Head of caudate nucleus (tissue), 42 donors: ENCODE results near the gene PLXNA2.
A peak's percentile ranks its signal among the peaks of the same experiment; 100 is the strongest.

Source experiments
- DNase-seq, 42 donors: peaks; one replicate each; pipeline versions ENCODE4 v3.0.0 to v3.0.0-alpha.2; 2020 to 2021; ENCODE audit warnings: mixed read lengths in 7 of 42
- intact Hi-C: fragments of 100-400 bp; cut with DNase I; formaldehyde crosslinking; loops from one replicate; pipeline ENCODE4 v1.15.0; 2022

PLXNA2 gene

GRCh38 chr1:208118306-208118705 is 125.9 kb downstream of the PLXNA2 start:
- DNase-seq: no peak
- intact Hi-C loops: no loop called here

- peak in 1 of 42 donors; percentile 14 for DNase-seq
- intact Hi-C loops: no loop called here
Observed at GRCh38 chr1:208117826-208118225, 126.4 kb downstream of the PLXNA2 start.

GRCh38 chr1:208117409-208117808 is 126.8 kb downstream of the PLXNA2 start:
- no peak for DNase-seq
- intact Hi-C loops: no loop called here

GRCh38 chr1:208115924-208116640 is 128.1 kb downstream of the PLXNA2 start:
- intact Hi-C loops: no loop called here

GRCh38 chr1:208113011-208113410 is 131.2 kb downstream of the PLXNA2 start:
- DNase-seq: no peak
- intact Hi-C loops: no loop called here

More at GRCh38 chr1:208115924-208116640, 128.1 kb downstream of the PLXNA2 start:
- DNase-seq: no peak

GRCh38 chr1:208112401-208112800 is 131.8 kb downstream of the PLXNA2 start:
- intact Hi-C loops: no loop called here
- DNase-seq: no peak

GRCh38 chr1:208111646-208112190 is 132.5 kb downstream of the PLXNA2 start:
- intact Hi-C loops: no loop called here
- DNase-seq: no peak

- intact Hi-C loops: no loop called here
- DNase-seq: no peak
Observed at GRCh38 chr1:208110296-208110695, 133.9 kb downstream of the PLXNA2 start.

- no peak for DNase-seq
- intact Hi-C loops: no loop called here
Observed at GRCh38 chr1:208108646-208109330, 135.4 kb downstream of the PLXNA2 start.

GRCh38 chr1:208108213-208108608 is 136.0 kb downstream of the PLXNA2 start:
- no peak for DNase-seq
- intact Hi-C loops: no loop called here

GRCh38 chr1:208107425-208108212 is 136.6 kb downstream of the PLXNA2 start:
- intact Hi-C loops: no loop called here
- peak in 1 of 42 donors; percentile 64 for DNase-seq

- DNase-seq: peak in 2 of 42 donors; percentile 40 to 50
- intact Hi-C loops: no loop called here
Observed at GRCh38 chr1:208106218-208106617, 138.0 kb downstream of the PLXNA2 start.

GRCh38 chr1:208105756-208106155 is 138.4 kb downstream of the PLXNA2 start:
- DNase-seq: peak; percentile 69 to 94 (median 86)
- intact Hi-C loops: no loop called here

- no peak for DNase-seq
- intact Hi-C loops: no loop called here
Observed at GRCh38 chr1:208103597-208104513, 140.3 kb downstream of the PLXNA2 start.

- intact Hi-C loops: no loop called here
- DNase-seq: peak in 34 of 42 donors; percentile 16 to 73 (median 51)
Observed at GRCh38 chr1:208101661-208102431, 142.3 kb downstream of the PLXNA2 start.

- intact Hi-C loops: no loop called here
- no peak for DNase-seq
Observed at GRCh38 chr1:208100906-208101305, 143.3 kb downstream of the PLXNA2 start.

- intact Hi-C loops: no loop called here
- no peak for DNase-seq
Observed at GRCh38 chr1:208100106-208100505, 144.1 kb downstream of the PLXNA2 start.

GRCh38 chr1:208098773-208099172 is 145.4 kb downstream of the PLXNA2 start:
- intact Hi-C loops: no loop called here
- peak in 2 of 42 donors; percentile 39 to 52 for DNase-seq
